Transverse colon (tissue), 4 donors: ENCODE results near the gene CRTC2. TPM values are rescaled to one million over a fixed set of nuclear protein-coding genes. Genes with fewer than 3 reads are reported as not detected.
A peak's percentile ranks its signal among the peaks of the same experiment; 100 is the strongest.

ENCODE experiments used
- DNase-seq: peaks from one replicate; pipeline ENCODE4 v3.0.0-alpha.2; 2019
- H3K27ac ChIP-seq, 4 donors: fragments of 200-600 bp; sonication (generic); 2 replicates each; pipeline ENCODE4 v1.5.1; 2016 to 2018; ENCODE audit warnings: inconsistent platforms in 4 of 4
- H3K27me3 ChIP-seq: fragments of 200-600 bp; sonication (generic); 2 replicates; pipeline ENCODE4 v1.5.1; 2017; ENCODE audit warnings: inconsistent platforms
- H3K36me3 ChIP-seq, 4 donors: fragments of 200-600 bp; sonication (generic); 2 replicates each; pipeline ENCODE4 v1.5.1; 2017 to 2019; ENCODE audit warnings: inconsistent platforms in 4 of 4
- H3K4me1 ChIP-seq, 4 donors: fragments of 200-600 bp; sonication (generic); 2 replicates each; pipeline ENCODE4 v1.5.1; 2017 to 2020; ENCODE audit warnings: inconsistent platforms in 4 of 4
- H3K4me3 ChIP-seq, 4 donors: fragments of 200-600 bp; sonication (generic); 1 replicate in 1 of 4; 2 replicates in 3 of 4; pipeline versions ENCODE4 v1.5.1 to v1.6.1; 2017 to 2019; ENCODE audit warnings: inconsistent platforms in 4 of 4
- H3K9me3 ChIP-seq, 2 donors: fragments of 200-600 bp; sonication (generic); 2 replicates each; pipeline ENCODE4 v1.5.1; 2017 to 2019; ENCODE audit warnings: inconsistent platforms in 2 of 2
- CTCF ChIP-seq, 5 experiments: fragments of 200-600 bp in 3 of 5; fragments of 450-650 bp in 2 of 5; sonication (generic) in 3 of 5; IDR thresholded peaks; 1 replicate in 2 of 5; 2 replicates in 3 of 5; pipeline ENCODE4 v1.5.1; 2016 to 2017; ENCODE audit warnings: antibody characterized with exemption in 5 of 5, inconsistent platforms in 3 of 5, mild to moderate bottlenecking in 2 of 5, moderate library complexity in 1 of 5
- EP300 ChIP-seq: sonication (generic); formaldehyde crosslinking; IDR thresholded peaks from one replicate; pipeline ENCODE4 v1.6.1; 2017; ENCODE audit warnings: antibody characterized with exemption, low read depth
- POLR2A ChIP-seq: fragments of 450-650 bp; IDR thresholded peaks from one replicate; pipeline ENCODE4 v1.6.1; 2016; ENCODE audit warnings: antibody characterized with exemption, mild to moderate bottlenecking, moderate library complexity
- POLR2AphosphoS5 ChIP-seq, 3 donors: sonication (generic); formaldehyde crosslinking; IDR thresholded peaks; one replicate each; pipeline ENCODE4 v1.6.1; 2016; ENCODE audit warnings: antibody characterized with exemption in 3 of 3
- WGBS, 2 donors: methylation state at CpG; one replicate each; pipeline ENCODE4 v1.1.5; 2018; ENCODE audit warnings: low coverage in 1 of 2; 5-methylcytosine and 5-hydroxymethylcytosine counted together
- in situ Hi-C, 4 donors: fragments of 200-750 bp; cut with MboI; loops; one replicate each; pipeline versions ENCODE4 v1.15.0 to v1.15.1; 2017; ENCODE audit warnings: low sequenced_read_pairs in 3 of 4, low pct_ligation_motif_present in 1 of 4, low pct_unique_long_range_greater_than_20kb in 1 of 4
- intact Hi-C: fragments of 100-400 bp; cut with DNase I; formaldehyde crosslinking; loops from one replicate; pipeline ENCODE4 v1.15.1; 2023; ENCODE audit warnings: low total_unique reads
- total RNA-seq, 4 donors: library from RNA; depleted of rRNA; stranded (reverse); fragments of >200 nt; gene quantifications; one replicate each; pipeline ENCODE4 v1.1.0, GENCODE V29; 2016

Gene CRTC2
- total RNA-seq, 4 donors from 2014 or later = 13.3 to 32.5 (median 21.4) TPM

GRCh38 chr1:153995202-153995601 is 36.8 kb upstream of the CRTC2 start:
- no peaks in the 10 kb centered on the region for H3K27me3 ChIP-seq
- intact Hi-C loops (no loop called here), in situ Hi-C loops (loop anchor here (10.0 to 25.0 kb wide), 5 partner anchors 200 to 483 kb away; partner anchors contain the start of genes ILF2 (in 1 of the 4), NPR1 (in 1 of the 4), S100A3 (in 1 of the 4) and S100A4 (in 1 of the 4))
- no peaks in the 10 kb centered on the region for H3K9me3 ChIP-seq
- peaks cover 5 to 27% (median 17%) of the 10 kb centered on the region in 4 donors for H3K4me1 ChIP-seq
- TF ChIP-seq POLR2AphosphoS5 (IDR thresholded peaks at IDR 0.05) = no peak
- no peak for TF ChIP-seq EP300
- TF ChIP-seq CTCF (IDR thresholded peaks at IDR 0.05) = no peak
- TF ChIP-seq POLR2A = no peak
- WGBS, 2 donors = 78 to 89% methylated on average over 3 of the region's 3 CpGs
- DNase-seq = no peak
- no peak overlapping the region for H3K4me3 ChIP-seq
- no peak overlapping the region for H3K27ac ChIP-seq
- peaks cover 0 to 19% (median 8%) of the 10 kb centered on the region in 4 donors for H3K36me3 ChIP-seq

GRCh38 chr1:153991806-153992205 is 33.4 kb upstream of the CRTC2 start:
- no peaks in the 10 kb centered on the region for H3K27me3 ChIP-seq
- WGBS, 2 donors = 75 to 86% methylated on average over 1 to 2 of the region's 2 CpGs

GRCh38 chr1:153991151-153991630 is 32.8 kb upstream of the CRTC2 start:
- H3K27ac ChIP-seq = peak overlapping the region; percentile 94 to 97 (median 94)
- peaks cover 0 to 19% (median 8%) of the 10 kb centered on the region in 4 donors for H3K36me3 ChIP-seq
- DNase-seq = no peak
- in situ Hi-C loops (loop anchor here (10.0 to 25.0 kb wide), 5 partner anchors 196 to 479 kb away; partner anchors contain the start of genes ILF2 (in 1 of the 4), NPR1 (in 1 of the 4), S100A3 (in 1 of the 4) and S100A4 (in 1 of the 4)), intact Hi-C loops (no loop called here)
- TF ChIP-seq POLR2AphosphoS5 (IDR thresholded peaks at IDR 0.05) = no peak
- TF ChIP-seq POLR2A = no peak
- no peak for TF ChIP-seq CTCF (IDR thresholded peaks at IDR 0.05)
- TF ChIP-seq EP300 = no peak
- peak overlapping the region; percentile 74 to 95 (median 80) for H3K4me3 ChIP-seq
- WGBS, 2 donors = 5 to 6% methylated on average over 8 to 9 of the region's 9 CpGs
- no peaks in the 10 kb centered on the region for H3K27me3 ChIP-seq
- H3K9me3 ChIP-seq = no peaks in the 10 kb centered on the region
- peaks cover 5 to 41% (median 20%) of the 10 kb centered on the region in 4 donors for H3K4me1 ChIP-seq

More at GRCh38 chr1:153991806-153992205, 33.4 kb upstream of the CRTC2 start:
- in situ Hi-C loops (loop anchor here (10.0 to 25.0 kb wide), 5 partner anchors 197 to 480 kb away; partner anchors contain the start of genes ILF2 (in 1 of the 4), NPR1 (in 1 of the 4), S100A3 (in 1 of the 4) and S100A4 (in 1 of the 4)), intact Hi-C loops (no loop called here)
- DNase-seq = no peak
- TF ChIP-seq POLR2A = no peak
- no peak for TF ChIP-seq POLR2AphosphoS5 (IDR thresholded peaks at IDR 0.05)
- no peak for TF ChIP-seq CTCF (IDR thresholded peaks at IDR 0.05)
- TF ChIP-seq EP300 = no peak
- Histone ChIP-seq H3K4me3 (peak overlapping the region in 2 of 4 donors; percentile 74 to 95), H3K9me3 (no peaks in the 10 kb centered on the region), H3K27ac (peak overlapping the region; percentile 94 to 97 (median 94)), H3K4me1 (peaks cover 5 to 37% (median 17%) of the 10 kb centered on the region in 4 donors), H3K36me3 (peaks cover 0 to 19% (median 8%) of the 10 kb centered on the region in 4 donors)

- peak; percentile 50 for TF ChIP-seq EP300
- TF ChIP-seq POLR2AphosphoS5 (IDR thresholded peaks at IDR 0.05) = peak; percentile 100
- peak in 2 of 5 experiments; percentile 5 to 31 for TF ChIP-seq CTCF (IDR thresholded peaks at IDR 0.05)
- peak; percentile 100 for TF ChIP-seq POLR2A
- 0 to 1% methylated on average over 1 to 36 of the region's 36 CpGs for WGBS, 2 donors
- in situ Hi-C loops = loop anchor here (10.0 to 25.0 kb wide), 5 partner anchors 196 to 478 kb away; partner anchors contain the start of genes ILF2 (in 1 of the 4), NPR1 (in 1 of the 4), S100A3 (in 1 of the 4) and S100A4 (in 1 of the 4)
Observed at GRCh38 chr1:153990468-153991150, 32.2 kb upstream of the CRTC2 start, which contains the start of gene RPS27. RPS27 (plus strand) TSS chr1:153990762; CDS start chr1:153990797, 35 bp downstream.

More at GRCh38 chr1:153990468-153991150, 32.2 kb upstream of the CRTC2 start, which contains the start of gene RPS27:
- Histone ChIP-seq H3K9me3 (no peaks in the 10 kb centered on the region), H3K4me3 (peak within 1 kb of the TSS; percentile 74 to 95 (median 80)), H3K27me3 (no peaks in the 10 kb centered on the region), H3K36me3 (peaks cover 0 to 19% (median 8%) of the 10 kb centered on the region in 4 donors), H3K4me1 (peaks cover 5 to 43% (median 22%) of the 10 kb centered on the region in 4 donors), H3K27ac (peak within 1 kb of the TSS; percentile 94 to 97 (median 94))
- intact Hi-C loops = no loop called here
- peak; percentile 92 for DNase-seq
